HG03103 (cell line): ENCODE measurements around the gene TENT5C.
A peak's percentile ranks its signal among the peaks of the same experiment; 100 is the strongest.

Experiments
- ATAC-seq: cut with Tn5 transposase; IDR thresholded peaks from one replicate; pipeline ENCODE4 v1.9.1; 2021; ENCODE audit warnings: low read depth; ENCODE audit not compliant: unreplicated experiment

Gene TENT5C

DNA sequence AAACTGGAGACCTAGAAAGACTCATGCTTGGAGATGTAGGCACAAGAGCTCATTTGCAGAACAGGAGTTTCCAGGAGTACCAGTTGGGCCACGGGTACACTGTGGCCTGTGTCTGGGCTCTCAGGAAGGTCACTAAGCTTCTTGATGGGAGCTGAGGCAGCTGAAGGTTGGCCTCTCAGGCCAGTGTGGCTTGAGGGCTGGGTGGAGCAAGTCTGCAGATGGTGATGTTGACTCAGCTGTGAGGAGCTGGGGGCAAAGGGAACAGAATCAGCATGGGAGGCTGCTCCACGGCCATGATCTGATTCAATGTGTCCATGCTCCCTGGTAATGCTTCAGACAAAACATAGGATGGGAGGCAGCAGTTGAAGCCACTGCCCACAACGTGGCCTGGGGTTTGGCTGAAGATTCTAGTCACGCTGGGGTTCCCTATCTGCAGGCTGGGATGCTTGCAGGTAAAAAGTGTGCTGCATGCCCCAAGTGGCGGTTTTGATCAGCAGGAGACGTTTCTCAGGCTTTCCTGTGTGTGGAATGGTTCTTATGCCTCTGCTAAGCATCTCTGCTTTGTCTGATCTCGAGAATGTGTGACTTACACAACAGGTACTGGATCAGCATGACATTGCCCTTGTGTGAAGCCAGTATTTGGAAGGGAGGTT is 15.4 kb upstream of the TENT5C start:
- no peak for ATAC-seq

DNA sequence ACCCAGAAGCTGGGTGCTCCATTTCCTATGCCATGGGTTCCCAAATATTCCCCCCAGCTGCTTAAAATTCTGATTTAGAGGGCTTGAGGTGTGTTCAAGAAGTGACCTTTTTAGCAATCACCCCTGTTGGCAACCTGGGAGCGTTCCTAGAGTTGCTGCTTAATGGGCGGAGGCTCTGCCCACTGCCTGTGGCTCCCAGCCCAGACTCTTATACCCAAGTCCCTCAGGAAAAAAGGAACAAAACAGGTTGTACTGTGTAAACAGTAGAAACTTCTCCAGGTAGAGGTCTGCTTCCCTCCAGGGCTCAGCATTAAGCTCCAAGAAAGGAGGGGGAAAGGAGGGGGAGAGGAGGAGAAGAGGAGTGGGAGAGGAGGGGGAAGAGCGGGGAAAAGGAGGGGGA is 14.6 kb upstream of the TENT5C start:
- no peak for ATAC-seq

DNA sequence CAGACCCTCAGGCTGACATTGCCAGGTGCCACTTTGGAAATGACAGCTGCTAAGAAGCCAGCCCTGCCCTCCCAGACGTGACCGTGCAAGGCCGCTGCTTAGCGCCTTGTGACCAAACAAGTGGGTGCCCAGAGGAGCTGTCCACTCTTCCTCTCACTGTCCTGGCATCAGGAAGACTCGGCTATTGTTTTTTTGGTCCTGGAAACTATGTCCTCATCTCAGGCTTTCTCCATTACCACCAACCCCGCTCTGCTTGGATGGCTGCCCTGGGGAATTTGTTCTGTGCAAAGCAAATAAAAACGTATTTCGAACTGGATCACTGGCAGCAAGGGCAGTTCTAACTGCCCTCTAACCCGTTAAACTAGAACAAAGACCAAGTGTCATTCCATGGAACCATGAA is 13.7 kb upstream of the TENT5C start:
- ATAC-seq = no peak

DNA sequence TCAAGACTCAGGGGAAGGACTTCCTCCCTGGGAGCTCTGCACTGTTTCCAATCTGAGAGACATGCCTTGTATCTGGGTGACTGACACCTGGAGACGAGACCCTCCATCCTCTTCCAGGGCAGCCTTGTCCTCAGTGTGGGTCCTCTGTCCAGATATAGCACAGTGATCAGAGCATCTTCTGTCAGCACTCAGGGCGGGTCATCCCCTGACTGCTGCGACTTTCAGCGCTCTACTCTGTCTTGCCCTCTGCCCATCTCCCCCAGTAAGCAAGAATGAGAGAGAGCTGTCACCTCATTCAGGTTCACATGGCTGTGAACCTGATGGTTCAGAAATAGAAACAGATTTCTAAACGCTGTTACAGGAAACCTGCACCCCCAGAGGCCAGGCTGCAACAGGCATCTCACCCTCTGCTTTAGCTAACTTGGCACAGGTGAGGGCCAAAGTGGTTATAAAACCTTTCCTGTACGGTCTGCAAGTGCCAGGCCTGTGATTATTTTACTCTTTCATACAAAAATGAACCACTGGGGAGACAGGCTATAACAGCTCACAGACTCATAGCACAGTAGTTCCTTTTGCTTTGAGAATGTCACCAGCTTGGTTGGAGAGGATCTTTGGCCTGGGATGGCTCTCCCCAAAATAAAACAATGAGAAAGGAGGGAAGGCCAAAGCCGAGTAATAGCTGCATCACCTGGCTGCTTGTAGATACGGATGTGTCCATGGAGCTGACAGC is 11.4 kb upstream of the TENT5C start:
- no peak for ATAC-seq

DNA sequence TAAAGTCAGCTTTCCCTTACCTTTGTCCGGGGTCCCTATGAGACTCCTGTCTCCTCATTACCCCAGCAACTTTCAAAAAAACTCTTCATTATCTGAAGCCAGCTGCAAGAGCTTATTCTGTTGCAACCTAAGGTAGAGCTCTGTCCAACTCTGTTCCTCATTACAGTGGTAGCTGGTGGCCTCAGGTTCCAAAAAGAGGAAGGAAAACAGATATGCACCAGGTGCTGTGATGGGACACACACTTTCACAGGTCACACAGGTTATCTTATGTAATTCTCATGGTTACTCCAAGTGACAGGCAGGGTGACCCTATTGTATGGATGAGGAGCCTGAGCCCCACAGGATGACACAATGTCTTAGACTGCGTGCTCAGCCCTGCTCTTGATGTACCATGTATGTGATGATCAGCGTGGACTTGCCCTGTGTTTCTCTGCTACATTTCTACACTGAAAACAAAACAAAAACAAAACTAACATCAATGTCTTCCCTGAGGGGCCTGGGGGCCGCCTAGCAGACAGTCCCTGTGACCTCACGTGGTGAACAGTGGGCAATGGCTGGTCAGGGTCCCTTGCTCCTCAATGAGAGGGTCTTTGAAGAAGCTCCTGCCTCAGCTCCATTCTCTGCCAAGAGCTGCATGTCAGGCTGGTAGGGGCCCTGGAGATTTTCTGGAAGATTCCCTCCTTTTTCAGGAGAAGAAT is 9.7 kb upstream of the TENT5C start:
- ATAC-seq = no peak

DNA sequence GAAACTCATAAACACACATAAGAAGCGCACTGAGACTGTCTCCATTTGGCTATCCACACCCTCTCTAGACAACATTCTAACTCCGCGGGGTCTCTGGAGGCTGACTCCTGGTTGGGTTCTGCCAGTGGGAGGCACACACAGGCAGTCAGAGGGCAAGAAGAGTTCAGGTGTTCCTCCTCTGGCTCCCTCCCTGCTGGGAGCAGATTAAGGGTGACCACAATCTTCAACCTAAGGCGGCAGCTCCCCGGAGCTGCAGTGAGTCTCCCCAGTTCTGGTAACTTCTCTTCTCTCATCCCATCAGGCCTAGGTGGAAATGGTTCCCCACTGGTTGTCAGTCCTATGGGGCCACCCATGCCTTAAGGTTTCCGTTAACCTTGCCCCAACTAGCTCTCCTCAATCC is 7.4 kb upstream of the TENT5C start:
- no peak for ATAC-seq

DNA sequence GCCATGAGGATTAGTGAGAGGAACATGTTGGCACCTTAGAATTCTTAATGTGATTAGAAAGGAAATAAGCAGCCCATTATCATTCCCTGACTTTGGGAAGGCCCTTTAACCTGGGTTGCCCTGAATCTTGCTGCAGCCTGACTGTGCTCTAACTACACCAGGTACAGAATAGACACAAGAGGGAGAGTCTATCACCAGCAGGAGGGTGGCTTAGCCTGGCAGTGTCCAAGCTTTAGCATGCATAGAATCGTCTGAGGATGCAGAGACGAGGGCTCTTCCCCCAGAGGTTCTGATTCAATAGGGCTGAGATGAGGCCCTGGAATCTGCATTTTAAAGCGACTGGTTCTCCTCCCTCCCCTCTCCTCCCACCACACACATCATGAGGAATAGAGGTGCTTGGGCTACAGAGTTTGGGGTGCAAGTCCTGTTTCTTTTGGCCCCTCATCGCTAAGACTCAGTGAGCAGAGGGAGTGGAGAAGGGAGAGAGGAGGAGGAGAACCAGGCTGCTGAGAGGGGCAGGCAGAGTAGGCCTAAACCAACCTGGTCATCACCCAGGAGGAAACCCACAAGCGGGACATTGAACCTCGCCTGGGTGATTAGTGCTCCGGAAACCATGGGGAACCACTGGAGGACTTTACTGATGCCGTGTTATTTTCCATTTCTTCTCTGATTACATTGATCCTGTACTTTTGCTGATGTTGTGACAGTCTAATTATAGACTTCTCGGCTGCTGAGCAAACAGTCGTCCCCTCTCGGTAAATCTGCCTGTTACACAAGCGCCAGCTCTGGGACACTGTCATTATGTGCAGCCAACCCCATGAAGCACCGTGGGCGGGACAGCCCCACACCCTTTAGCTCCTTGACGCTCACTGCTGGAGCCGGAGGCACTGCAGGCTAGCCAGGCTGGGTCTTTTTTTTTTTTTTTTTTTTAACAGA is 6.3 kb upstream of the TENT5C start:
- ATAC-seq = no peak

DNA sequence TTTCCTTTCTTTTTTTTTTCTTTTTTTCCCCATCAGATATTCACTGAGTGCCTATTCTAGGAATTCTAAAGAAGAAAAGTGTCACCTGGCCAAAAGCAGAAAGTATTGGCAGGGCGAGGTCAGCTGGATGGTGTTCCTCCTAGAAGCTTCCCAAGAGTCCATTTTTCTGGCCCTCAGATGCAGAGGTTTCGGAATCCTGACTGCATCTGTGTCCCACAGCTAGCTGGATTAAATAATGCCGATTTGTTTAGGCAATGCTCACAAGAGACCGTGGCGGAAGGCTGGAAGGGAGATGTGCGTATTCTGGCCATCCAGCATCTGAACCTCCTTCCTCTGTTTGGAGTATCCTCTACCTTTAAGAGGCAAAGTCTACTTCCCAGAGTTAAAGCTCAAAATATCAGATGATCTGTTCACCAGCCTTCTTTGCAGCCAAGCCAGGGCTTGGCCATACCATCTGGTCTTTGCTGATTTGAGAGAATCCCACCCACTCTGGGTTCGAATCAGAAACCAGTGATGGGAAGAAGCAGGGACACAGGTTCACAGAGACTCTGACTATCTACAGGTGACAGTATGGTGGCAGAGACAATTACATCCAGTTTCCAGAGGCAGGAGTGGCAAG is 5.4 kb upstream of the TENT5C start:
- no peak for ATAC-seq

DNA sequence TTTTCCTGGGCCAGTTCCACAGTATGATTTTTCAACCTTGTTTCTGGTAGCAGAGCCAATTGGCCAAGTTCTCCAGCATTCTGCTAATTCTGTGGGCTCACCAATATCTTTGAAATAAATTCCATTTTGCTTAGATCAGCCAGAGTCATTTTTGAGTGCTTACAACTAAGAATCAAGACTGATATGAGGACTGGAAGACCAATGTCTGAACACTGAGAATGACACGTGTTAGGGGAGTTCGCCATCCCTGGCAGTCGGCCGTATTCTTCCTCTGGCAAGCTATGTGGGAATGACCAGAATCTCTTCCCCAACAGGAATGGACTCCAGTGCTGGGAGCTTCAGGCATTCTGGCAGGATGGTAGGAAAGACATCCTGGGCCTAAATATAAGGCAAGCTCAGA is 4.9 kb upstream of the TENT5C start:
- no peak for ATAC-seq

DNA sequence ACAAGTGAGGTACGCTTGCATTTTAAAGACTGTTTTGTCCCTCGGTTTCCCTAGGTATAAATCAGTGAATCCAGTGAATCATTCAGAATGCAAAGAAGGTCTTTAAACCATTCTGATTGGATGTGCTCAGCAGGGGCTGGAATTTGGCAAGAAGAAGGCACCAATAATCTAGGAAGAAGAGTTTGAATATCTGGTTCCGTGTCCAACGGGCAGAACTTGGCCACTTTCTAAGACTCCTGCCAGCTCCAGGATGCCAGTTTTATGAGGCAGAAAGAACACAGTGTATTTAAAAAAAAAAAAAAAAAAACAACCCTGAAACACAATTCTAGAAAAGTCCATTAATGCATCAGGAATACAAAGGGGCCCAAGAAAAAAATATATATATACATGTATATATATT is 3.0 kb upstream of the TENT5C start:
- ATAC-seq = no peak

DNA sequence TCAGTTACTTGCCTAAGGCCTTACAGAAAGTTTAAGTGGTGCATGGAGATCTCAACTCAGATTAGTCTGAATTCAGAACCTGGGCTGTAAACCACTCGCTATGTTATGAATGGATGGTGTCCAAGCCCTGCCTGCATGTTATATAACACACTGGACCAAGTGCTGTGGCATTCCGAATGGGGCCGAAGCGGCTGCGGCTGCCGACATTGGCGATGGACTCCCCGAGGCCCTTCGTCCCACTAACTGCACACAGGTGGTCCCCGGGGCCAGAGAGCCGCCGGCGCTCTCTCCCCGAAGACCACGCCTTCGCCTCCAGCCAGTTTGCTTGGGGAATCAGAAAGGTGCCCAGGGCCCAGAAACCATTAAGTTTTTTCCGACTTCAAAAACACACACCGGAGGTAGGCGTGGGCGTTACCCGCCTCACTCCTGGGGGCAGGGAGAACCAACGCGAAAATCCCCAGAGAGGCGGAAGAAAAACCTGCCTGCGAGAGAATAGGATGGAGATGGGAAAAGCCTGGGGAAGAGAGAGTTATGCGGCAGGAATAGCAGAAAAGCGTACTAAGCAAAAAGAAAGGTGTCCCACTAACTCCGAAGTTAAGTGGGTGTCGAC is 579 bp upstream of the TENT5C start:
- peak; percentile 7 for ATAC-seq

DNA sequence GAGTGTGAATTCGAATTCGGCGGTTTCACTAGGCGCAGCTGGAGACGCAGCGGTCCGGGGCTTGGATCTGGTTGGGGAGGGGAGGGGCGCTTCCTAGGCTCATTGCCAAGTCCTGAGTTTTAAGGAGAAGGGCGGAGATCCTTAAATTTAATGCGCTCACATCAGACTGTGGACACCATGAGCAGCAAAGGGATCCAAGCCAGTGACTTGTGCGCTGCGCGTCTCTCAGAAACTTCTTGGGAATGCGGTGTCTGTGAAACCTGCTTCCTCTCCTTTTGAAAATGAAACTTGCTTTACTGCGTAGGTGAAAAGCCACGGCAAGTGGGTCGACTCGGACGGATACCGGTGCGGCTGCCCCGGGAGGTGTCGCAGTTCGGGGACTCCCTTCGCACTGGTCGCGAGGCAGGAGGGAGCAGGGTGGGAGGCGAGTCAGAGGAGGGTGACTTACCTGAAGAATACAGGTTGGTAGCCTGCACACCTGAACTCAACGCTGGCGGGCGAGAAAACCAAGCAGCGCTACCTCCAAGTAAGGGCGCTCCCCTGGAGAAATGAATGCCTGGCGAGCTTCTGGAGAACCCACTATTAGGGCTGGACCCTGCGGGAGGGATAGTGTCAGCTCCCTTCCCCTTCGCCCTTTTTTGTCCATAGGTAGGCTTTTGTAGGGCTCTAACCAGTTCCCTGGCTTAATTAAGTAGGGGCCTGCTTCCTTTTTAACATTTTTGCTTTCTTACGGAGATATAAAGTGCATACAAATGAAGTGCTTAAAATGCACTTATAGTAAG is 992 bp downstream of the TENT5C start:
- no peak for ATAC-seq

DNA sequence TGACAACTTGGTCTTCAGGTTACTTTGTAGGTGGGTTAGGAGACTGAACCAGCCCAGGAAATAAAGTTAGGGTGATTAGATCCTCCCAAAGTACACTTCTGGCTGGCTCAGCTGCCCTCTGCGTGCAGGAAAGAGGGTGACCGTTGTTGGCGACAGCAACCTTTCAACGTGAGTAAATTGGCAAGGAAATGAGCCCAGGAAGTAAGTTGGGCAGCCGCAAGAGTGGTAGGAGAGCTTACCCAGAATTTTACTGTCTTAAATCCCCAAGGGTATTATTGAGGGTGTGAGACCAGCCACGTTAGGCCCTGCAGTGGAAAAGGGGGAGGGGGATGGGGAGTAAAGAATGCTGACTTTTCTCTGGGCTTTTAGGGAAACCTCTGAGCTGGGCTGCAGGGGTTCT is 1.6 kb downstream of the TENT5C start:
- ATAC-seq = no peak

DNA sequence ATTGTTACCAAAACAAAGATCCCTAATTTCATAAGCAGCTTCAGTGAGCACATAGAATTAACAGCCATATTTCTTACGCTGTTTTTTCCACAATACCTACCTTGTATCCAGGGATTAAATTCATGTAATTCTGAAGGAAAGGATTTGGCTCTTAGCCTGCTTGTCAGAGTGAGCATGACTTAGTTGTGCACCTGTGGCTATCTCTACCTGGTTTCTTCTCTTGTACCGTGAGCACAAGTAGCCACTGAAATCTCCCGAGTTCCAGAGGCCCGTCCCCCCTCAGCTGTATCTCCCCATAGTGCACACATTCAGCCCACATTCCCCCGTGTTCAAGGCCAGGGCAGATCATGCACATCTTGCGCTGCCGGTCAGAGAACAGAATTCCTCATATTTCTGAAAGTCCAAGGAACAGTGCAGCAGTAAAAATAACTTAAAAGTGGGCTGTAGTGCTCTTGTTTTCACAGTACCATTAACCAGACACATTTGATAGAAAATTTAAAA is 2.3 kb downstream of the TENT5C start:
- no peak for ATAC-seq

DNA sequence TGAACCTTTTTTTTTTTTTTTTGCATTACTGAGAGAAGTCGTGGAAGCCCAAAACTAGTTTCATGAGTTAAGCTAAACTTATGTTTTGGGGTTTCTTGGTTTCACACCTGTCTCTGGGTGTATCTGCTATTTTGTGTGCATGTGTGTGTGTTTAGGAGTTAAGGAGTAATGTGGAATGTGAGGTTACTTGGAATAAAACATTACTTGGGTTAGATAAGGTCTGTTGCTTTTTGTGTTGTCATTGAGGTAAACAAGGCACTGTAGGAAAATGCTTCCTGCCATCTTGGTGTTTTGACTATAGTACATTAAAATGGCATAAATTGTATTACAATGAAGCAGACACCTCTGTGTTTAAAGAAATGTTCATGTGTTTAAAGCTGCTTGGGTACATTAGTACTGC is 2.9 kb downstream of the TENT5C start:
- ATAC-seq = no peak

DNA sequence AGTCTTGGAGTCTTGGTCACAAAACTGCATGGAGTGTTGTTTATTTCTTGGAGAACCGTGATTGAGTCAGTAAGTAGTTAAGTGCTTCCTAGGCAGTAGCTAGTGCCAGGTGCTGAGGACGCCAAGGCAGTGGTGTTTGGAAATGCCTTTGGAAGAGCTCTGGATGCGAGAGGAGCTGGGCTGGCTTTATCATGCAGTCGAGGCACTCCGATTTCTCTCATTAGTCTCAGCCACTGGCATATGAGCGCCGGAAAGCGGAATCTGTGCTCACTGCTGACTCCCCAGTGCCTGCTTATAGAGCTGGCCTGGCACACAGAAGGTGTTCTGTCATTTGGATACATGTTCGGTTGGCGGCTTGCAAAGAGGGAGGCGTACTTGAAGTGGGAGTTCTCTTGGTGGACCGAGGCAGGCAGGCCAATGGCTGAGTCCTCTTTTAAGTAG is 3.6 kb downstream of the TENT5C start:
- no peak for ATAC-seq

DNA sequence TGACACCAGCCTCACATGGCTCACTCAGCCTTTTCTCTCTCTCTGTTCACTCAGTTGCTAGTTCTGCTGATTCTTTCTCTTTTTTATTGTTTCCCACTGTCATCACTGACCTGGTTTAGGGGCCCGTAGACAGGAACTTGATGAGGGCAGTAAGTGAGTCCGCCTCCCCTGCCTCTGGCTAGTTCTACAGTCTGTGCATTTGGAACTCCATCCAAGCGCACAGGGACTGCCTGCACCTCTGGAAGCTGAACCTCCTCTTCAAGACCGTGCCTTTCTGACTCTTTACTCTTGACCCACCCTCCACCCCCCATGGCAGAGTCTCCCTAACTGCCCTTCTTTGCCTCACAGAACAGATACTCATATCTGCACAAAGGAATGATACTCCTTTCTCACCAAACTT is 4.2 kb downstream of the TENT5C start:
- no peak for ATAC-seq

DNA sequence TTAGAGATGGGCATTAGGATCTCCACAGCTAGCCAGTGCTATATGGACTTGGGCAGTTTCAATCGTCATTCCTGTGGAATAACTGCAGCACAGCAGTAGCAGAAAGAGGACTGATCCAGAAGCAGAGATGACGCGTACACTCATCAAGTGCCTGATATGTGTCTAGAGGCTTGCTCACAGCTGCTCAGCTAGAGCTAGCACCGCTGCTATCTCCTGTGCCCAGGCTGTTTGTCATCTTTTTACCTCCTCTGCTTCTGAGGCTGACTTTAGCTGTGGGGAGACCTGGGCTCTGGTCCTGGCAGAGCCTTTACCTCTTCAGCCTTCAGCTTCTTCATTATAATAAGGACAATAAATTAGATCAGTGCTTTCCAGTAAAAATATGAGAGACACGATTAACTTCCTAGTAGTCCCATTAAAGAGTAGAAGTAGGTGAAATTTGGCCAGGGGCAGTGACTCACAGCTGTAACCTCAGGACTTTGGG is 5.3 kb downstream of the TENT5C start:
- no peak for ATAC-seq
